Small intestine (tissue), 7 donors: ENCODE results near the gene SORL1. TPM values are rescaled to one million over a fixed set of nuclear protein-coding genes. Genes with fewer than 3 reads are reported as not detected.

Experiments used
- DNase-seq, 2 donors: peaks; one replicate each; pipeline versions ENCODE4 v3.0.0 to v3.0.0-alpha.2; 2013
- FAIRE-seq: peaks from 2 replicates; lab custom pipeline; 2012; peaks lifted over from hg19 to GRCh38; lab: Jason Lieb, UNC
- H3K27ac ChIP-seq, 3 donors: one replicate each; pipeline ENCODE4 v1.5.1; 2013; ENCODE audit warnings: low read length in 2 of 3, mild to moderate bottlenecking in 2 of 3, control low read depth in 1 of 3, inconsistent platforms in 1 of 3, low read depth in 1 of 3, moderate library complexity in 1 of 3
- H3K27me3 ChIP-seq, 3 donors: one replicate each; pipeline ENCODE4 v1.6.1; 2013; ENCODE audit warnings: low read length in 3 of 3, inconsistent platforms in 1 of 3; ENCODE audit not compliant: control insufficient read depth in 3 of 3, insufficient read depth in 3 of 3
- H3K36me3 ChIP-seq, 3 donors: one replicate each; pipeline ENCODE4 v1.6.1; 2013; ENCODE audit warnings: low read length in 3 of 3, inconsistent platforms in 1 of 3, low read depth in 1 of 3, mild to moderate bottlenecking in 1 of 3, moderate library complexity in 1 of 3; ENCODE audit not compliant: control insufficient read depth in 3 of 3, insufficient read depth in 2 of 3
- H3K4me1 ChIP-seq, 3 donors: one replicate each; pipeline ENCODE4 v1.6.1; 2013; ENCODE audit warnings: low read length in 2 of 3, inconsistent platforms in 1 of 3, low read depth in 1 of 3, mild to moderate bottlenecking in 1 of 3, moderate library complexity in 1 of 3; ENCODE audit not compliant: control insufficient read depth in 3 of 3, insufficient read depth in 2 of 3
- H3K4me3 ChIP-seq, 3 donors: one replicate each; pipeline ENCODE4 v1.5.1; 2013; ENCODE audit warnings: low read length in 3 of 3, control low read depth in 1 of 3, inconsistent platforms in 1 of 3, low read depth in 1 of 3, mild to moderate bottlenecking in 1 of 3, moderate library complexity in 1 of 3
- H3K9me3 ChIP-seq, 2 donors: one replicate each; pipeline ENCODE4 v1.6.1; 2013; ENCODE audit warnings: low read depth in 1 of 2, low read length in 1 of 2; ENCODE audit not compliant: control insufficient read depth in 2 of 2, insufficient read depth in 1 of 2
- WGBS, 3 donors: extraction: QIAGEN DNeasy Blood & Tissue Kit; methylation state at CpG; one replicate each; pipeline ENCODE4 v1.1.7; 2013; 5-methylcytosine and 5-hydroxymethylcytosine counted together
- polyA plus RNA-seq, 4 donors: library from polyadenylated mRNA; stranded (reverse) in 3 of 4; unstranded in 1 of 4; fragments of 200-250 nt in 3 of 4; fragments of 120-200 nt in 1 of 4; gene quantifications; one replicate each; pipeline versions ENCODE4 v1.2.1 to v1.2.3, GENCODE V29; 2013
- donor health status: healthy with polysubstance abuse.
- donor health status: control.
- donor health status: control.
- donor health status: Bipolar disorder and iron deficiency.
- donor health status: healthy.

Gene SORL1
- polyA plus RNA-seq, 4 donors: 4.6 to 64.5 (median 5.8) TPM

DNA sequence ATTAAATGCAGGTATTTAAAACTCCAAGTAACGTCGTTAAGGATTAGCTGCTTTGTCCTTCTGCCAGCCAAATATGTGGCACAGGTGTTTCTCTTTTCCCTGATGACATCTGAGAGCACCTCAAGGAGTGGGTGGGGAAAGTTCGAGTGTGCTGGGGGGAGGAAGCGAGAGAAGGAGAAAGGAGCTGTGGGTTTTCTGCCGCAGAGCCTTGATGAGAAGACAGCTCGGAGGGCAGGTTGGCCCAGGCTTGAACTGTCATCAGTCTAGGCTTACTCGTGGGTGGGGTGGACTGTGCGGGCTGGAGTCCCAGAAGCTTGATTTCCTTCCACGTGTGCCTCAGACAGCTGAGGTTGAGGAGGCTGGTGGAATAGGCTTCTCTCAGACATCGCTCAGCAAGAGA lies 15.9 kb downstream of the SORL1 start:
- H3K27ac ChIP-seq: peak overlapping the region in 1 of 3 donors; percentile 91
- no peaks in the 10 kb centered on the region for H3K27me3 ChIP-seq
- H3K36me3 ChIP-seq: peaks cover 0 to 27% (median 3%) of the 10 kb centered on the region in 3 donors
- peaks cover 4 to 15% (median 6%) of the 10 kb centered on the region in 3 donors for H3K4me1 ChIP-seq
- DNase-seq: peak in 1 of 2 donors; percentile 22
- FAIRE-seq: no peak
- no peaks in the 10 kb centered on the region for H3K9me3 ChIP-seq
- H3K4me3 ChIP-seq: no peak overlapping the region
- 47 to 65% (median 61%) methylated on average over 10 of the region's 10 CpGs for WGBS, 3 donors

DNA sequence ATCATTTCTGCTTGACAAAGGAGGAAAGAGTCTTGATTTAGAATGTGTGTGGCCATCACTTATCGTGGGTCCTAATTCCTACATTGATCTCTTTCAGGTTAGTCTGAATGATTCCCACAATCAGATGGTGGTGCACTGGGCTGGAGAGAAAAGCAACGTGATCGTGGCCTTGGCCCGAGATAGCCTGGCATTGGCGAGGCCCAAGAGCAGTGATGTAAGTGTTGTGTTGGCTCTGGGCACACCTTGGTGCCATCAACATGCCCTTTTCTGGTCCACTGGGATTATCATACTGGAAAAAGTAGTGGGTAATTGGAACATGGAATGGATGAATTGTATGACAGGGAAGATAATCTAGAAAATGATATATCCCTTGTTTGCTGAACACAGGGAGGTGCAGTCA lies 17.8 kb downstream of the SORL1 start:
- WGBS, 3 donors: 90 to 95% (median 94%) methylated on average over 5 of the region's 5 CpGs
- Histone ChIP-seq H3K27me3 (no peaks in the 10 kb centered on the region), H3K36me3 (peaks cover 0 to 32% (median 3%) of the 10 kb centered on the region in 3 donors), H3K27ac (no peak overlapping the region), H3K4me1 (peaks cover 4 to 15% (median 6%) of the 10 kb centered on the region in 3 donors), H3K9me3 (no peaks in the 10 kb centered on the region), H3K4me3 (no peak overlapping the region)
- no peak for DNase-seq
- no peak for FAIRE-seq

DNA sequence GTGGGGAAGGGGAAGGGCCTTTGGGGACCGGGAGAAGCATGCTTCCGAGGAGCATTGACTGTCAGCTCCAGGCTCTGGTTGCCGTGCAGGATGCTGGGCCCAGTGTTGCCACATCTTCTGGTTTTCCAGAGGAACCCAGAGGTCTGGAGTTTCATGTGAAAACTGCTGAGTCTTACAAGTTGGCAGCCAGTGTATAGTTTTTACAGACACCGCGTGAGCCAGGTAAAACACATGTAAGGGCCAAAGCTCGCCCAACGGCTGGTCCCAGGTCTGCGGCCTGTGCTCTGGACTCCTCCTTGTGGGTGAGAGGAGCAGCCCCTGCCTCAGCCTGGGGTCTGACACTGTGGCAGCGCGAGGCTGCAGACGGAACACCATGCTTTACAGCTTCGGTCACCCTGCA lies 19.1 kb downstream of the SORL1 start:
- Histone ChIP-seq H3K9me3 (no peaks in the 10 kb centered on the region), H3K4me3 (no peak overlapping the region), H3K4me1 (peaks cover 4 to 13% (median 4%) of the 10 kb centered on the region in 3 donors), H3K27ac (no peak overlapping the region), H3K27me3 (no peaks in the 10 kb centered on the region), H3K36me3 (peaks cover 0 to 33% (median 3%) of the 10 kb centered on the region in 3 donors)
- no peak for FAIRE-seq
- no peak for DNase-seq
- 88 to 97% (median 93%) methylated on average over 12 of the region's 12 CpGs for WGBS, 3 donors

DNA sequence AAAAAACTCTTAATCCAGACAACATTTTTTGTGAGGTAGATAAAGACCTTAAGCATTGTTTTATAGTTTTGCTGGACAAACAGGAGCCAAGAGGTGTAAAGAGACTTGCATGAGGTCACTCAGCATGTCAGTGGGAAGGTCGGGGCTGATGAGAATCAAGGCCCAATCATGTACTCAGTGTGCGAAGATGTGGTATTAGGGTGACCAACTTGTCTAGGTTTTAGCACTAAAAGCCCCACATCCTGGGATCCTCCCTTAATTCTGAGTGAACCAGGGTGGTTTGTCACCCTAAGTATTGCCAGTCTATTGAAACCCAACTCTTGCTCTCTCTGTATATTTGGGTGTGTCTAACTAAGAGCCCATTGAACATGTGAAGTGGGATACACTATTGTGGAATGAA lies 20.2 kb downstream of the SORL1 start:
- Histone ChIP-seq H3K36me3 (peaks cover 0 to 34% (median 3%) of the 10 kb centered on the region in 3 donors), H3K27ac (no peak overlapping the region), H3K4me3 (no peak overlapping the region), H3K4me1 (peaks cover 0 to 3% (median 2%) of the 10 kb centered on the region in 3 donors), H3K27me3 (no peaks in the 10 kb centered on the region), H3K9me3 (no peaks in the 10 kb centered on the region)
- WGBS, 3 donors: 88 to 90% (median 90%) methylated on average over 2 of the region's 2 CpGs
- no peak for FAIRE-seq
- DNase-seq: no peak

DNA sequence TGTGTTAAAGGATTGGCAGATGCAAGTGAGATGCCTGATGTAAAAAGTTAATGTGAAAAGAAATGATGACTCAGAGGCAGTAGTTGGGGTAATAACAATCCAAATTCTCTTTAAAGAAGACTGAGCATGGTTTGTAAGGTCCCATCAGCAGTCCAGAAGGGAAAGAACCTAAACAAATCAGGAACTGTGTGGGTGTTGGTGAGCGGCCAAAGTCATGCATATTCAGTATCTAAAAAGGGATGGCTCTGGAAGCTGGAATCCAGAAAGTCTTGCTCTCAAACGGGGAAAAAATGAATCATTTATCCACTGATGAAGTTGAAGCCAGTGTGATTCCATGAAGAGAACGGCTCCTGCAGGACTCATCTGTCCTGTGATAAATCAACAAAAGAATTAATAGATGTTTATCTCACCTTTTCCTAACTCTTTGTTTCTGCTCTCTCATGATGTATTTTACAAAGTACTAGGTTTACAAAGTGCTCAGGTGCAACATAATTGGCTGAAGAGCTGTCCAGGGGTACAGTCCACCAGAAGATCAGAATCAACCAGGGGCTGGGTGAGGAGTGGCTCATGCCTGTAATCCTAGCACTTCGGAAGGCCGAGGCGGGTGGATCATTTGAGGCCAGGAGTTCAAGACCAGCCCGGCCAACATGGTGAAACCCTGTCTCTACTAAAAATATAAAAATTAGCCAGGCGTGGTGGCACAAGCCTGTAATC lies 21.1 kb downstream of the SORL1 start:
- H3K4me1 ChIP-seq: peaks cover 0 to 2% (median 0%) of the 10 kb centered on the region in 3 donors
- no peak overlapping the region for H3K27ac ChIP-seq
- DNase-seq (no peak), FAIRE-seq (no peak)
- peaks cover 0 to 40% (median 3%) of the 10 kb centered on the region in 3 donors for H3K36me3 ChIP-seq
- WGBS, 3 donors: 80 to 91% (median 86%) methylated on average over 8 of the region's 8 CpGs
- H3K4me3 ChIP-seq: no peak overlapping the region
- no peaks in the 10 kb centered on the region for H3K9me3 ChIP-seq
- H3K27me3 ChIP-seq: no peaks in the 10 kb centered on the region

DNA sequence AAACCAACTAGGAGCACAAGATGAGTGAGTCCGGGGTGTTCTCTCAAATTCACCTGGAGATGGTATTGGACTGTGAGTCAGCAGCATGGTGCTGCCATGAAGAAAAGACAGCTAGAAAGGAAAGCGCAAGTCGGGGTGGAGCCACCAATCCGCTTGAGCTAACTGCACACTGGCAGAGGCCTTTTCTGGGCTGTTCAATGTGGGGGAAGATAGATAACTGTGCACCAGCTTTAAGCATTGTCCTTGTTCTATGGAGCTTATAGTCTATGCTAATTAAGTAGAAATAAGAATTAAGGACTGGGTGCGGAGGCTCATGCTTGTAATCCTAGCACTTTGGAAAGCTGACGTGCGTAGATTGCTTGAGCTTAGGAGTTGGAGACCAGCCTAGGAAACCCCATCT lies 22.6 kb downstream of the SORL1 start:
- Histone ChIP-seq H3K4me1 (no peaks in the 10 kb centered on the region), H3K9me3 (no peaks in the 10 kb centered on the region), H3K36me3 (peaks cover 0 to 48% (median 3%) of the 10 kb centered on the region in 3 donors), H3K27ac (no peak overlapping the region), H3K4me3 (no peak overlapping the region), H3K27me3 (no peaks in the 10 kb centered on the region)
- FAIRE-seq: no peak
- 97 to 98% (median 97%) methylated on average over 7 of the region's 7 CpGs for WGBS, 3 donors
- DNase-seq: no peak

DNA sequence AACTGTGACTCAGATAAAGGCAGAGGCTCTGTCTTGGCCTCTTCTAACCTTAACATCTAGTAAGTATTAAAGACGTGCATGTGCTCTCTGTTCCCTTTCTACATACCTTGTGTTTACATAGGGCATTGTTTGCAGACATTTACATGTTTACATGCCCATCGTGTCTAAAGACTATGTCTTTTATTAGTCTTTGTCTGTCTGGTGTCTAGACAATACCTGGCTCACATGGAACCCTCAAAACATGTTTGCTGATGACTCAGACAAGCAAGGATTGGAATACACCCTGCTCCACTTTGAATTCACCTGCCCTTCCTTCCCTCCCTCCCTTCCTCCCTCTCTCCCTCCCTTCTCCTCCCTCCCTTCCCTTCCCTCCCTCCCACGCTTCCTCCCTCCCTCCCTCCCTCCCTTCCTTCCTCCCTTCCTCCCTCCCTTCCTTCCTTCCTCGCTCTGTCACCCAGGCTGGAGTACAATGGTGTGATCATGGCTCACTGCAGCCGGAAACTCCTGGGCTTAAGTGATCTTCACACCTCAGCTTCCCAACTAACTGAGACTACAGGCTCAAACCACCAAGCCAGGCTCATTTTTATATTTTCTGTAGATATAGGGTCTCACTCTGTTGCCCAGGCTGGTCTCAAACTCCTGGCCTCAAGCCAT lies 24.4 kb downstream of the SORL1 start:
- Histone ChIP-seq H3K27ac (no peak overlapping the region), H3K27me3 (no peaks in the 10 kb centered on the region), H3K4me3 (no peak overlapping the region), H3K4me1 (no peaks in the 10 kb centered on the region), H3K36me3 (peaks cover 0 to 33% (median 0%) of the 10 kb centered on the region in 3 donors), H3K9me3 (no peaks in the 10 kb centered on the region)
- peak in 1 of 2 donors; percentile 42 for DNase-seq
- no peak for FAIRE-seq
- WGBS, 3 donors: 54 to 64% (median 60%) methylated on average over 5 of the region's 5 CpGs

DNA sequence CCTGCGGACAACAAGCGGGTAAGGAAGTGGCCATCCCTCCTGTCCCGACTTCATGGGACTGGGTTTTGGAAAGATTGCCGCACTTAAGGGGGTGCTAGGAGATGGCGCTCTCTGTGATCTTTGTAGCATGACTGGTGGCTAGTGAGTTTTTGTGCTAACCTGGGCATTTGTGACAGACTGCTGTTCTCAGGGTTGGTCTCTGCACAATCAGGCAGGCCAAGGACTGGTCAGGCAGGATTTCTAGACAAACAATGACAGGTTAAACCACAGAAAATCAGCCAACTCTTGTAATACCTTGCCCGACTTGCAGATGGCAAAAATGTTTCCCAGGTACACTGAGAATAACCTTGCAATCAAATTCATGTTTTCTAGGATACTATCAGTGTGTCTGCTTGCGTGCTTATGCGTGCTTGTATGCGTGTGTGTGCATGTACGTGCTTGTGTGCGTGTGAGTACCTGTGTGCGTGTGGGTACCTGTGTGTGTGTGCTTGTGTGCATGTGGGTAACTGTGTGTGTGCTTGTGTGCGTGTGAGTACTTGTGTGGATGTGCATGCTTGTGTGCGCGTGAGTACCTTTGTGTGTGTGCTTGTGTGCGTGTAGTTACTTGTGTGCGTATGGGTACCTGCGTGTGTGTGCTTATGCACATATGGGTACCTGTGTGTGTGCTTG lies 26.2 kb downstream of the SORL1 start:
- no peak overlapping the region for H3K27ac ChIP-seq
- WGBS, 3 donors: 94 to 97% (median 96%) methylated on average over 18 of the region's 18 CpGs
- H3K4me1 ChIP-seq: no peaks in the 10 kb centered on the region
- H3K36me3 ChIP-seq: peaks cover 0 to 37% (median 0%) of the 10 kb centered on the region in 3 donors
- no peak for DNase-seq
- H3K27me3 ChIP-seq: no peaks in the 10 kb centered on the region
- no peaks in the 10 kb centered on the region for H3K9me3 ChIP-seq
- no peak for FAIRE-seq
- no peak overlapping the region for H3K4me3 ChIP-seq
